K562 (cell line): ENCODE data around the gene VIPR1. TPM values are rescaled to one million over a fixed set of nuclear protein-coding genes. Genes with fewer than 3 reads are reported as not detected.

Experiments
- ARID4B ChIP-seq: sonication (generic); formaldehyde crosslinking; IDR thresholded peaks from 2 replicates; pipeline ENCODE4 v1.8.0; 2022; ENCODE audit warnings: mild to moderate bottlenecking, missing genetic modification reagents
- CC2D1A ChIP-seq: fragments of 450-650 bp; IDR thresholded peaks from 2 replicates; pipeline ENCODE4 v1.6.1; 2017; ENCODE audit warnings: mild to moderate bottlenecking
- CLOCK ChIP-seq: fragments of 250-450 bp; sonication (Bioruptor Pico); IDR thresholded peaks from 2 replicates; pipeline ENCODE4 v1.4.0; 2020; ENCODE audit warnings: mild to moderate bottlenecking, moderate library complexity, borderline replicate concordance
- CREM ChIP-seq: IDR thresholded peaks from 2 replicates; pipeline ENCODE4 v1.6.1; 2014; ENCODE audit warnings: antibody characterized with exemption, low read depth
- ELF1 ChIP-seq: fragments of 200-800 bp; sonication (Bioruptor generic); IDR thresholded peaks from 2 replicates; pipeline ENCODE4 v1.6.1; 2016; ENCODE audit warnings: missing genetic modification characterization, missing compliant biosample characterization
- ELF4 ChIP-seq: fragments of 450-650 bp; formaldehyde crosslinking; IDR thresholded peaks from 2 replicates; pipeline ENCODE4 v1.4.0; 2022; ENCODE audit warnings: missing genetic modification characterization
- MAZ ChIP-seq, 2 experiments: fragments of 450-650 bp in 1 of 2; sonication (generic) in 1 of 2; formaldehyde crosslinking; IDR thresholded peaks in 1 of 2; conservative IDR thresholded peaks in 1 of 2; 2 replicates each; pipeline versions ENCODE4 v1.4.0 to v1.5.0; 2020; ENCODE audit warnings: mild to moderate bottlenecking in 1 of 2, missing genetic modification reagents in 1 of 2
- PTRF ChIP-seq: fragments of 450-650 bp; IDR thresholded peaks from 2 replicates; pipeline ENCODE4 v1.6.1; 2016; ENCODE audit warnings: mild to moderate bottlenecking, missing genetic modification characterization, missing compliant biosample characterization
- SETDB1 ChIP-seq: IDR thresholded peaks from one replicate; pipeline ENCODE4 v1.6.1; 2012; ENCODE audit warnings: low read length, control low read depth, inconsistent platforms
- SP1 ChIP-seq: sonication (generic); formaldehyde crosslinking; IDR thresholded peaks from 2 replicates; pipeline ENCODE4 v1.8.1; 2022; ENCODE audit warnings: mild to moderate bottlenecking, missing genetic modification reagents
- SRF ChIP-seq, 2 experiments: fragments of 250-450, 450-650 bp in 1 of 2; sonication (Bioruptor Pico) in 1 of 2; sonication (generic) in 1 of 2; formaldehyde crosslinking; IDR thresholded peaks; 2 replicates each; pipeline versions ENCODE4 v1.5.0 to v1.5.1; 2020 to 2022; ENCODE audit warnings: mild to moderate bottlenecking in 1 of 2, missing genetic modification reagents in 1 of 2
- STAT6 ChIP-seq: sonication (generic); formaldehyde crosslinking; IDR thresholded peaks from 2 replicates; pipeline ENCODE4 v1.8.1; 2023; ENCODE audit warnings: mild to moderate bottlenecking, missing genetic modification reagents
- USF1 ChIP-seq: sonication (generic); formaldehyde crosslinking; IDR thresholded peaks from 2 replicates; pipeline ENCODE4 v1.9.0; 2022; ENCODE audit warnings: mild to moderate bottlenecking, missing genetic modification reagents
- YY1 ChIP-seq, 3 experiments: IDR thresholded peaks; 2 replicates each; pipeline ENCODE4 v1.6.1; 2011; ENCODE audit warnings: low read length in 2 of 3, mild to moderate bottlenecking in 2 of 3, moderate library complexity in 2 of 3, borderline replicate concordance in 1 of 3, control low read depth in 1 of 3, low read depth in 1 of 3; ENCODE audit not compliant: insufficient read depth in 3 of 3, insufficient replicate concordance in 2 of 3, control insufficient read depth in 1 of 3, insufficient read length in 1 of 3; ENCODE audit errors: extremely low read depth in 1 of 3
- ZNF695 ChIP-seq: fragments of 450-650 bp; formaldehyde crosslinking; IDR thresholded peaks from 2 replicates; pipeline ENCODE4 v1.4.0; 2020; ENCODE audit warnings: mild to moderate bottlenecking, moderate library complexity
- polyA plus RNA-seq, 8 experiments: library from polyadenylated mRNA; depleted of rRNA in 4 of 8; stranded (reverse) in 5 of 8; unstranded in 3 of 8; fragments of >200 nt; fragmentation: Nextera tagmentation in 2 of 8; fragmentation: Illumina TruSeq in 1 of 8; extraction: Ambion mirVana in 2 of 8; extraction: Trizol in 1 of 8; gene quantifications; 2 replicates each; pipeline versions ENCODE4 v1.2.1 to v1.2.3, GENCODE V29; 2011 to 2014; ENCODE audit warnings: inconsistent platforms in 1 of 8, missing spikeins in 1 of 8
- total RNA-seq, 7 experiments: library from RNA; depleted of rRNA in 6 of 7; stranded (reverse); fragments of >200 nt in 6 of 7; fragmentation: Illumina TruSeq in 2 of 7; extraction: Trizol in 2 of 7; gene quantifications; 2 replicates each; pipeline versions ENCODE4 v1.2.1 to v1.2.3, GENCODE V29; 2011 to 2021; ENCODE audit warnings: low replicate concordance in 1 of 7

The VIPR1 gene
- total and polyA plus RNA-seq, 9 of the 15 experiments (the other 6 are each of a cell fraction or from before 2014, with no cell fraction given), result 0.04 to 0.38 (median 0.12) TPM; not detected in 3

GRCh38 chr3:42501681-42502428 is 588 bp upstream of the VIPR1 start (continued):
- TF ChIP-seq CLOCK (CRISPR knock-in tag) (no peak), SRF (CRISPR knock-in tag; IDR thresholded peaks at IDR 0.05) (peak in 1 of 2 experiments; percentile 87; a peak in 1 of 4 replicates), STAT6 (0 out of 2 replicates have a peak, but pooled peaks have one; percentile 34), SETDB1 (no peak), ZNF695 (CRISPR knock-in tag) (0 out of 2 replicates have a peak, but pooled peaks have one; percentile 35), CREM (0 out of 2 replicates have a peak, but pooled peaks have one; percentile 2), PTRF (tag) (no peak), ELF4 (CRISPR knock-in tag) (peak; percentile 57; the same call in 1 of the 2 replicates), ARID4B (CRISPR knock-in tag) (no peak; the same call in 1 of the 2 replicates), SP1 (peak; percentile 69; the same call in 1 of the 2 replicates), USF1 (CRISPR knock-in tag) (no peak), CC2D1A (0 out of 2 replicates have a peak, but pooled peaks have one; percentile 38), YY1 (IDR thresholded peaks at IDR 0.05; ENCODE audit: borderline replicate concordance in 1 of 3, control insufficient read depth in 1 of 3, extremely low read depth in 1 of 3, insufficient read depth in 3 of 3, insufficient read length in 1 of 3, insufficient replicate concordance in 2 of 3, low read depth in 1 of 3, low read length in 2 of 3) (peak in 1 of 3 experiments; percentile 9), ELF1 (peak; percentile 43), MAZ (CRISPR knock-in tag; conservative IDR thresholded peaks at IDR 0.05 in 1 of 2, IDR thresholded peaks at IDR 0.05 in 1 of 2) (peak; percentile 16 to 31; a peak in 2 of 4 replicates)
